Measurements from ENCODE around the gene PRDM11. TPM values are rescaled to one million over a fixed set of nuclear protein-coding genes. Genes with fewer than 3 reads are reported as not detected.

The PRDM11 gene
- total and polyA plus RNA-seq, 10 of the 15 experiments (the other 5 are each of a cell fraction or from before 2014, with no cell fraction given): 0.03 to 2.4 (median 0.53) TPM

GRCh38 chr11:45210846-45211245, 64.4 kb downstream of the PRDM11 start (continued):
- TF ChIP-seq ZBTB40 (IDR thresholded peaks at IDR 0.05; ENCODE audit: borderline replicate concordance) (no peak), ZBED1 (IDR thresholded peaks at IDR 0.05; ENCODE audit: borderline replicate concordance) (no peak)

GRCh38 chr11:45211732-45212131, 65.3 kb downstream of the PRDM11 start:
- Histone ChIP-seq H3K9me3 (replicated peaks; ENCODE audit: control insufficient read depth, insufficient read depth, low read length) (no peaks in the 10 kb centered on the region), H3K27ac (ENCODE audit: control insufficient read depth, insufficient read depth) (no peak overlapping the region), H2AFZ (ENCODE audit: control insufficient read depth, low read depth, low read length) (no peak overlapping the region), H3K4me2 (ENCODE audit: control insufficient read depth, insufficient read depth) (no peak overlapping the region), H4K20me1 (ENCODE audit: control insufficient read depth, insufficient read depth) (no peaks in the 10 kb centered on the region), H3K79me2 (ENCODE audit: control insufficient read depth, insufficient read depth, low read length) (no peaks in the 10 kb centered on the region), H3K36me3 (ENCODE audit: control insufficient read depth in 2 of 2, insufficient read depth in 2 of 2, low read length in 1 of 2) (no peaks in the 10 kb centered on the region; a peak in 1 of 4 replicates), H3K9ac (ENCODE audit: control insufficient read depth, insufficient read depth, low read length) (no peak overlapping the region), H3K4me1 (ENCODE audit: control insufficient read depth, insufficient read depth, low read length) (peaks cover 4% of the 10 kb centered on the region), H3K27me3 (replicated peaks in 1 of 2; ENCODE audit: control insufficient read depth in 2 of 2, insufficient read depth in 2 of 2, low read length in 1 of 2) (no peaks in the 10 kb centered on the region), H3K4me3 (no peak overlapping the region)
- FAIRE-seq (no peak), ATAC-seq (no peak; the same call in 2 of the 3 replicates), DNase-seq (ENCODE audit: low read depth, low spot score) (no peak)
- ChIA-PET POLR2A (no interaction called here), CTCF (no interaction called here), RAD21 (ENCODE audit: unreplicated experiment) (no interaction called here), SMC1A (ENCODE audit: uncharacterized antibody, unreplicated experiment) (no interaction called here)
- TF ChIP-seq, protein P1, sequence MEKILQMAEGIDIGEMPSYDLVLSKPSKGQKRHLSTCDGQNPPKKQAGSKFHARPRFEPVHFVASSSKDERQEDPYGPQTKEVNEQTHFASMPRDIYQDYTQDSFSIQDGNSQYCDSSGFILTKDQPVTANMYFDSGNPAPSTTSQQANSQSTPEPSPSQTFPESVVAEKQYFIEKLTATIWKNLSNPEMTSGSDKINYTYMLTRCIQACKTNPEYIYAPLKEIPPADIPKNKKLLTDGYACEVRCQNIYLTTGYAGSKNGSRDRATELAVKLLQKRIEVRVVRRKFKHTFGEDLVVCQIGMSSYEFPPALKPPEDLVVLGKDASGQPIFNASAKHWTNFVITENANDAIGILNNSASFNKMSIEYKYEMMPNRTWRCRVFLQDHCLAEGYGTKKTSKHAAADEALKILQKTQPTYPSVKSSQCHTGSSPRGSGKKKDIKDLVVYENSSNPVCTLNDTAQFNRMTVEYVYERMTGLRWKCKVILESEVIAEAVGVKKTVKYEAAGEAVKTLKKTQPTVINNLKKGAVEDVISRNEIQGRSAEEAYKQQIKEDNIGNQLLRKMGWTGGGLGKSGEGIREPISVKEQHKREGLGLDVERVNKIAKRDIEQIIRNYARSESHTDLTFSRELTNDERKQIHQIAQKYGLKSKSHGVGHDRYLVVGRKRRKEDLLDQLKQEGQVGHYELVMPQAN (conservative IDR thresholded peaks at IDR 0.05): no peak
- TF ChIP-seq, protein P2, sequence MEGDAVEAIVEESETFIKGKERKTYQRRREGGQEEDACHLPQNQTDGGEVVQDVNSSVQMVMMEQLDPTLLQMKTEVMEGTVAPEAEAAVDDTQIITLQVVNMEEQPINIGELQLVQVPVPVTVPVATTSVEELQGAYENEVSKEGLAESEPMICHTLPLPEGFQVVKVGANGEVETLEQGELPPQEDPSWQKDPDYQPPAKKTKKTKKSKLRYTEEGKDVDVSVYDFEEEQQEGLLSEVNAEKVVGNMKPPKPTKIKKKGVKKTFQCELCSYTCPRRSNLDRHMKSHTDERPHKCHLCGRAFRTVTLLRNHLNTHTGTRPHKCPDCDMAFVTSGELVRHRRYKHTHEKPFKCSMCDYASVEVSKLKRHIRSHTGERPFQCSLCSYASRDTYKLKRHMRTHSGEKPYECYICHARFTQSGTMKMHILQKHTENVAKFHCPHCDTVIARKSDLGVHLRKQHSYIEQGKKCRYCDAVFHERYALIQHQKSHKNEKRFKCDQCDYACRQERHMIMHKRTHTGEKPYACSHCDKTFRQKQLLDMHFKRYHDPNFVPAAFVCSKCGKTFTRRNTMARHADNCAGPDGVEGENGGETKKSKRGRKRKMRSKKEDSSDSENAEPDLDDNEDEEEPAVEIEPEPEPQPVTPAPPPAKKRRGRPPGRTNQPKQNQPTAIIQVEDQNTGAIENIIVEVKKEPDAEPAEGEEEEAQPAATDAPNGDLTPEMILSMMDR (IDR thresholded peaks at IDR 0.05 in 2 of 3, conservative IDR thresholded peaks at IDR 0.05 in 1 of 3; ENCODE audit: control insufficient read depth in 2 of 3, extremely low read depth in 1 of 3, insufficient read depth in 1 of 3, low read depth in 3 of 3, low read length in 3 of 3): peak in 1 of 3 experiments; percentile 4; a peak in 1 of 6 replicates
- no TSS peak for BruUV-seq (replicated peaks)
- in situ Hi-C loops (cut with MboI) (no loop called here), intact Hi-C loops (cut with micrococcal nuclease; ENCODE audit: unreplicated experiment) (no loop called here)
- WGBS (ENCODE audit: insufficient coverage, insufficient replicate concordance, low lambda C conversion rate, missing lambda C conversion rate): 76% methylated on average over 9 of the region's 9 CpGs
